Measurements from ENCODE around the gene RNF125.

DNA sequence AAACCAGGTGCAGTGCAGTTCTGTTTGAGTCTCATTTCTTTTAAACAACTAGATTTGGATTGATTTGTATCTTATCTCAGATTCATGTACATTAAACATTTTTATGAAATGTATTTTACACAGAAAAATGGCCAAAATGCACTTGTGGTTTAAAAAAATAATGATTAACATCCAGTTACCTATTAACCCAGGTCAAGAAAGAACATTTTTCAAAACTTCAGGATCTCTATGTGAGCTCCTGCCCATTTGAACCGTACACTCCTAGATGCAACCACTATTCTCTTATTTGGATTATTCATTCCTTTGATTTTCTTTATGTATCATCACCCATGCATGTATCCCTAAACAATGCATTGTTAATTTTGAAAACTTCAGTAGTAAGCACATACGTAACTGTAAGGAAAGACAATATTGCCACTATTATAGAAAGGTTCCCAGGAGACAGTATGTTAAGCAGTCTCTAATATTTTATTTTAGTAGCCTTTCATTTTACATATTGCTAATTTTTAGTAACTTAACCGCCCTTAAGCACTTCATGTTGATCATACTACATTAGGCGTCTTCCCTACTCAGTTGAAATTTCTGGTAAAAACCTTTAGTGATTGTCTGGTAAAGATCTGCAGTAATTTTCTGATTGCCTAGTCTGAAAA, 95.8 kb downstream of the RNF125 start:
- TF ChIP-seq, protein P1, sequence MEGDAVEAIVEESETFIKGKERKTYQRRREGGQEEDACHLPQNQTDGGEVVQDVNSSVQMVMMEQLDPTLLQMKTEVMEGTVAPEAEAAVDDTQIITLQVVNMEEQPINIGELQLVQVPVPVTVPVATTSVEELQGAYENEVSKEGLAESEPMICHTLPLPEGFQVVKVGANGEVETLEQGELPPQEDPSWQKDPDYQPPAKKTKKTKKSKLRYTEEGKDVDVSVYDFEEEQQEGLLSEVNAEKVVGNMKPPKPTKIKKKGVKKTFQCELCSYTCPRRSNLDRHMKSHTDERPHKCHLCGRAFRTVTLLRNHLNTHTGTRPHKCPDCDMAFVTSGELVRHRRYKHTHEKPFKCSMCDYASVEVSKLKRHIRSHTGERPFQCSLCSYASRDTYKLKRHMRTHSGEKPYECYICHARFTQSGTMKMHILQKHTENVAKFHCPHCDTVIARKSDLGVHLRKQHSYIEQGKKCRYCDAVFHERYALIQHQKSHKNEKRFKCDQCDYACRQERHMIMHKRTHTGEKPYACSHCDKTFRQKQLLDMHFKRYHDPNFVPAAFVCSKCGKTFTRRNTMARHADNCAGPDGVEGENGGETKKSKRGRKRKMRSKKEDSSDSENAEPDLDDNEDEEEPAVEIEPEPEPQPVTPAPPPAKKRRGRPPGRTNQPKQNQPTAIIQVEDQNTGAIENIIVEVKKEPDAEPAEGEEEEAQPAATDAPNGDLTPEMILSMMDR (IDR thresholded peaks at IDR 0.05), result no peak
- TF ChIP-seq BHLHE40 (IDR thresholded peaks at IDR 0.05; ENCODE audit: low read depth, low read length) (no peak), KDM5A (IDR thresholded peaks at IDR 0.05) (no peak), CHD2 (IDR thresholded peaks at IDR 0.05; ENCODE audit: low read length, partially characterized antibody) (no peak), RARB (CRISPR knock-in tag; IDR thresholded peaks at IDR 0.05) (no peak), POLR2A (IDR thresholded peaks at IDR 0.05; ENCODE audit: low read length) (no peak), RAD21 (conservative IDR thresholded peaks at IDR 0.05 in 1 of 2, IDR thresholded peaks at IDR 0.05 in 1 of 2) (no peak)
- TF ChIP-seq, protein P2, sequence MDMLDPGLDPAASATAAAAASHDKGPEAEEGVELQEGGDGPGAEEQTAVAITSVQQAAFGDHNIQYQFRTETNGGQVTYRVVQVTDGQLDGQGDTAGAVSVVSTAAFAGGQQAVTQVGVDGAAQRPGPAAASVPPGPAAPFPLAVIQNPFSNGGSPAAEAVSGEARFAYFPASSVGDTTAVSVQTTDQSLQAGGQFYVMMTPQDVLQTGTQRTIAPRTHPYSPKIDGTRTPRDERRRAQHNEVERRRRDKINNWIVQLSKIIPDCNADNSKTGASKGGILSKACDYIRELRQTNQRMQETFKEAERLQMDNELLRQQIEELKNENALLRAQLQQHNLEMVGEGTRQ (IDR thresholded peaks at IDR 0.05), result no peak
